HepG2 (cell line): ENCODE data around the gene EPM2A. TPM values are rescaled to one million over a fixed set of nuclear protein-coding genes. Genes with fewer than 3 reads are reported as not detected.

Experiments used
- ELF4 ChIP-seq: sonication (generic); formaldehyde crosslinking; IDR thresholded peaks from 2 replicates; pipeline ENCODE4 v1.5.0; 2020; ENCODE audit warnings: missing genetic modification reagents, mild to moderate bottlenecking, moderate library complexity, borderline replicate concordance
- IKZF4 ChIP-seq: sonication (generic); formaldehyde crosslinking; IDR thresholded peaks from 2 replicates; pipeline ENCODE4 v1.5.1; 2020; ENCODE audit warnings: borderline replicate concordance, mild to moderate bottlenecking, low read depth, missing genetic modification reagents; ENCODE audit errors: not compliant biosample characterization
- MBNL3 ChIP-seq: fragments of 250-450 bp; sonication (Bioruptor Pico); conservative IDR thresholded peaks from 2 replicates; pipeline ENCODE4 v1.8.0; 2022; ENCODE audit warnings: mild to moderate bottlenecking, inconsistent platforms
- MTA1 ChIP-seq: sonication (generic); formaldehyde crosslinking; IDR thresholded peaks from 2 replicates; pipeline ENCODE4 v1.4.0; 2020; ENCODE audit warnings: missing genetic modification reagents, mild to moderate bottlenecking, borderline replicate concordance
- REXO4 ChIP-seq: sonication (generic); formaldehyde crosslinking; IDR thresholded peaks from 2 replicates; pipeline ENCODE4 v1.8.0; 2022; ENCODE audit warnings: missing genetic modification reagents, mild to moderate bottlenecking, borderline replicate concordance
- SOX6 ChIP-seq, 2 experiments: fragments of 450-650 bp in 1 of 2; sonication (generic) in 1 of 2; formaldehyde crosslinking in 1 of 2; IDR thresholded peaks; 2 replicates each; pipeline versions ENCODE4 v1.4.0 to v1.6.1; 2017 to 2020; ENCODE audit warnings: antibody characterized with exemption in 1 of 2, mild to moderate bottlenecking in 1 of 2, missing genetic modification reagents in 1 of 2
- SRY ChIP-seq: sonication (generic); formaldehyde crosslinking; IDR thresholded peaks from 2 replicates; pipeline ENCODE4 v1.8.0; 2022; ENCODE audit warnings: mild to moderate bottlenecking, missing genetic modification reagents
- SYNCRIP ChIP-seq: fragments of 200-400 bp; formaldehyde crosslinking; IDR thresholded peaks from 2 replicates; pipeline ENCODE4 v1.6.1; 2018; ENCODE audit warnings: mild to moderate bottlenecking, low read depth, low read length; ENCODE audit not compliant: insufficient read depth
- ZFP1 ChIP-seq: IDR thresholded peaks from 2 replicates; pipeline ENCODE4 v1.6.1; 2016
- ZNF17 ChIP-seq: sonication (generic); formaldehyde crosslinking; IDR thresholded peaks from 2 replicates; pipeline ENCODE4 v1.5.0; 2020; ENCODE audit warnings: mild to moderate bottlenecking, missing genetic modification reagents
- ZNF292 ChIP-seq: sonication (generic); formaldehyde crosslinking; IDR thresholded peaks from 2 replicates; pipeline ENCODE4 v1.8.1; 2022; ENCODE audit warnings: mild to moderate bottlenecking, low read depth, missing genetic modification reagents, borderline replicate concordance
- ZNF496 ChIP-seq: sonication (generic); formaldehyde crosslinking; IDR thresholded peaks from 2 replicates; pipeline ENCODE4 v1.8.1; 2023; ENCODE audit warnings: mild to moderate bottlenecking, moderate library complexity, missing genetic modification reagents; ENCODE audit not compliant: insufficient replicate concordance
- ZNF549 ChIP-seq: sonication (generic); formaldehyde crosslinking; IDR thresholded peaks from 2 replicates; pipeline ENCODE4 v1.5.0; 2020; ENCODE audit warnings: missing genetic modification reagents
- polyA plus RNA-seq, 8 experiments: library from polyadenylated mRNA; depleted of rRNA in 3 of 8; stranded (reverse) in 7 of 8; unstranded in 1 of 8; fragments of >200 nt; fragmentation: Illumina TruSeq in 4 of 8; extraction: Trizol in 4 of 8; gene quantifications; 2 replicates each; pipeline versions ENCODE4 v1.2.1 to v1.2.3, GENCODE V29; 2011 to 2016; ENCODE audit warnings: low read depth in 4 of 8, missing spikeins in 1 of 8, mixed read lengths in 1 of 8; ENCODE audit not compliant: insufficient read depth in 1 of 8
- total RNA-seq, 5 experiments: library from RNA; depleted of rRNA; stranded (reverse); fragments of >200 nt; fragmentation: Illumina TruSeq; extraction: Trizol; gene quantifications; 2 replicates each; pipeline ENCODE4 v1.2.3, GENCODE V29; 2016; ENCODE audit warnings: low read depth in 1 of 5
- TF ChIP-seq, protein P1 (sequence below): sonication (generic); formaldehyde crosslinking; IDR thresholded peaks from 2 replicates; pipeline ENCODE4 v1.5.0; 2020; ENCODE audit warnings: mild to moderate bottlenecking, low read depth, missing genetic modification reagents, borderline replicate concordance
- TF ChIP-seq, protein P2 (sequence below): sonication (generic); formaldehyde crosslinking; IDR thresholded peaks from 2 replicates; pipeline ENCODE4 v1.8.0; 2023; ENCODE audit warnings: mild to moderate bottlenecking, missing genetic modification reagents
- TF ChIP-seq, protein P3 (sequence below): IDR thresholded peaks from 2 replicates; pipeline ENCODE4 v1.6.1; 2016; ENCODE audit warnings: missing compliant biosample characterization, missing genetic modification reagents, borderline replicate concordance
- TF ChIP-seq, protein P4 (sequence below): sonication (generic); formaldehyde crosslinking; IDR thresholded peaks from 2 replicates; pipeline ENCODE4 v1.4.0; 2020; ENCODE audit warnings: mild to moderate bottlenecking, missing genetic modification reagents
- TF ChIP-seq, protein P5 (sequence below), 2 experiments: sonication (generic) in 1 of 2; formaldehyde crosslinking in 1 of 2; IDR thresholded peaks; 2 replicates each; pipeline versions ENCODE4 v1.4.0 to v1.6.1; 2018 to 2020; ENCODE audit warnings: missing genetic modification reagents in 2 of 2, borderline replicate concordance in 1 of 2, low read depth in 1 of 2, mild to moderate bottlenecking in 1 of 2, missing biosample characterization in 1 of 2
- TF ChIP-seq, protein P6 (sequence below): sonication (generic); formaldehyde crosslinking; IDR thresholded peaks from 2 replicates; pipeline ENCODE4 v1.8.1; 2023; ENCODE audit warnings: mild to moderate bottlenecking, missing genetic modification reagents

Gene EPM2A
- total and polyA plus RNA-seq, 2 of the 13 experiments (the other 11 are each of a cell fraction or from before 2014, with no cell fraction given), result 4.6 to 9.2 TPM

DNA sequence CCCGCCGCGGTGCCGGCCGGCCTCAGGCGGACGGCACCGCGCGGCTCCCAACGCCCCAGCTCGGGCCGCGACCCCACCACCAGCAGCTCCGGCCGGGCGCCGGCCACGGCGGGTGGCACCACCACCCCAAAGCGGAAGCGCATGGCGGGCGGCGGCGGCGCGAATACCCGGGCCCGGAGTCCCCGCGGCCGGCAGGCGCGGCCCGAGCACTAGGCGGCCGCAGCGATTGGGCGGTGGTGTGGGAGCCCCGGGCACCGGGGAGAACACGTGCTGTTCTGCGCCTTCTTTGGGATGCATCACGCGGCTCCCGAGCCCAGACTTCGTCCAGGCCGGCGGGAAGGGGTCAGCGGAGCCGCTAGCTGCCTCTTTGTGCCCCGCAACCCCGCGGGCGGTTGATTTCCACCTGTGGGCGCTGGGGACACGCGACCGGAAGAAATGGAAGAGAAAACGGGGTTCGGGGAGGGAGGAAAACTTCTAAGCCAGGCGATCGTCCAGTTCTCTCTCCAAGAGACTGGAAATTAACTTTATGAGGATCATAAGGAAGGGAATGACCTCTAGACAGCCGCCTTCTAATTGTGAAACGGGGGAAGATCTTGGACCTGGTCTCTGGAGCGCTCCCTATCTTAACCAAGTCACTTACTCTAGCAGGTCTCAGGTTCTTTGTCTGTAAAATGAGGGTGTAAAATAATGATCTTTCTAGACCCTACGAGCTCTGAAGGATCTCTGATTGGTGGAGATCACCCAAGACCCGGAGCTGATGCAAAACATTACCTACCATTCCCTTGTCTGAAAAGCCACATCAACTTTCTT, at the start of gene EPM2A (continued):
- TF ChIP-seq, protein P1, sequence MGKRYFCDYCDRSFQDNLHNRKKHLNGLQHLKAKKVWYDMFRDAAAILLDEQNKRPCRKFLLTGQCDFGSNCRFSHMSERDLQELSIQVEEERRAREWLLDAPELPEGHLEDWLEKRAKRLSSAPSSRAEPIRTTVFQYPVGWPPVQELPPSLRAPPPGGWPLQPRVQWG (CRISPR knock-in tag), result 0 out of 2 replicates have a peak, but pooled peaks have one; percentile 60
- no peak for TF ChIP-seq ELF4 (CRISPR knock-in tag)
- peak; percentile 81 for TF ChIP-seq ZNF496 (CRISPR knock-in tag)
- peak; percentile 99 for TF ChIP-seq SRY (CRISPR knock-in tag)
- TF ChIP-seq ZNF292 (CRISPR knock-in tag), result no peak
- TF ChIP-seq MBNL3 (CRISPR knock-in tag), result no peak
- no peak for TF ChIP-seq ZNF17 (CRISPR knock-in tag)
- TF ChIP-seq IKZF4 (CRISPR knock-in tag), result peak; percentile 98
- no peak for TF ChIP-seq ZFP1 (CRISPR knock-in tag)
- TF ChIP-seq, protein P2, sequence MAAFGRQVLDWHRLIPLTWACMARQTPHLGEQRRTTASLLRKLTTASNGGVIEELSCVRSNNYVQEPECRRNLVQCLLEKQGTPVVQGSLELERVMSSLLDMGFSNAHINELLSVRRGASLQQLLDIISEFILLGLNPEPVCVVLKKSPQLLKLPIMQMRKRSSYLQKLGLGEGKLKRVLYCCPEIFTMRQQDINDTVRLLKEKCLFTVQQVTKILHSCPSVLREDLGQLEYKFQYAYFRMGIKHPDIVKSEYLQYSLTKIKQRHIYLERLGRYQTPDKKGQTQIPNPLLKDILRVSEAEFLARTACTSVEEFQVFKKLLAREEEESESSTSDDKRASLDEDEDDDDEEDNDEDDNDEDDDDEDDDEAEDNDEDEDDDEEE, result peak; percentile 97
- peak; percentile 93 for TF ChIP-seq ZNF549 (CRISPR knock-in tag)
- TF ChIP-seq REXO4, result peak; percentile 94
- TF ChIP-seq, protein P3, sequence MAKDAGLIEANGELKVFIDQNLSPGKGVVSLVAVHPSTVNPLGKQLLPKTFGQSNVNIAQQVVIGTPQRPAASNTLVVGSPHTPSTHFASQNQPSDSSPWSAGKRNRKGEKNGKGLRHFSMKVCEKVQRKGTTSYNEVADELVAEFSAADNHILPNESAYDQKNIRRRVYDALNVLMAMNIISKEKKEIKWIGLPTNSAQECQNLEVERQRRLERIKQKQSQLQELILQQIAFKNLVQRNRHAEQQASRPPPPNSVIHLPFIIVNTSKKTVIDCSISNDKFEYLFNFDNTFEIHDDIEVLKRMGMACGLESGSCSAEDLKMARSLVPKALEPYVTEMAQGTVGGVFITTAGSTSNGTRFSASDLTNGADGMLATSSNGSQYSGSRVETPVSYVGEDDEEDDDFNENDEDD (CRISPR knock-in tag), result peak; percentile 94
- TF ChIP-seq SYNCRIP, result no peak
- TF ChIP-seq, protein P4, sequence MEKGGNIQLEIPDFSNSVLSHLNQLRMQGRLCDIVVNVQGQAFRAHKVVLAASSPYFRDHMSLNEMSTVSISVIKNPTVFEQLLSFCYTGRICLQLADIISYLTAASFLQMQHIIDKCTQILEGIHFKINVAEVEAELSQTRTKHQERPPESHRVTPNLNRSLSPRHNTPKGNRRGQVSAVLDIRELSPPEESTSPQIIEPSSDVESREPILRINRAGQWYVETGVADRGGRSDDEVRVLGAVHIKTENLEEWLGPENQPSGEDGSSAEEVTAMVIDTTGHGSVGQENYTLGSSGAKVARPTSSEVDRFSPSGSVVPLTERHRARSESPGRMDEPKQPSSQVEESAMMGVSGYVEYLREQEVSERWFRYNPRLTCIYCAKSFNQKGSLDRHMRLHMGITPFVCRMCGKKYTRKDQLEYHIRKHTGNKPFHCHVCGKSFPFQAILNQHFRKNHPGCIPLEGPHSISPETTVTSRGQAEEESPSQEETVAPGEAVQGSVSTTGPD (CRISPR knock-in tag), result peak; percentile 84
- peak; percentile 51; the same call in 1 of the 2 replicates for TF ChIP-seq MTA1 (CRISPR knock-in tag)
- TF ChIP-seq, protein P5, sequence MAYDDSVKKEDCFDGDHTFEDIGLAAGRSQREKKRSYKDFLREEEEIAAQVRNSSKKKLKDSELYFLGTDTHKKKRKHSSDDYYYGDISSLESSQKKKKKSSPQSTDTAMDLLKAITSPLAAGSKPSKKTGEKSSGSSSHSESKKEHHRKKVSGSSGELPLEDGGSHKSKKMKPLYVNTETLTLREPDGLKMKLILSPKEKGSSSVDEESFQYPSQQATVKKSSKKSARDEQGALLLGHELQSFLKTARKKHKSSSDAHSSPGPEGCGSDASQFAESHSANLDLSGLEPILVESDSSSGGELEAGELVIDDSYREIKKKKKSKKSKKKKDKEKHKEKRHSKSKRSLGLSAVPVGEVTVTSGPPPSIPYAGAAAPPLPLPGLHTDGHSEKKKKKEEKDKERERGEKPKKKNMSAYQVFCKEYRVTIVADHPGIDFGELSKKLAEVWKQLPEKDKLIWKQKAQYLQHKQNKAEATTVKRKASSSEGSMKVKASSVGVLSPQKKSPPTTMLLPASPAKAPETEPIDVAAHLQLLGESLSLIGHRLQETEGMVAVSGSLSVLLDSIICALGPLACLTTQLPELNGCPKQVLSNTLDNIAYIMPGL (CRISPR knock-in tag; IDR thresholded peaks at IDR 0.05; ENCODE audit: borderline replicate concordance in 1 of 2, low read depth in 1 of 2), result peak; percentile 20 to 69; a peak in 1 of 4 replicates
- TF ChIP-seq SOX6 (IDR thresholded peaks at IDR 0.05), result no peak
- peak; percentile 76 for TF ChIP-seq SOX6 (CRISPR knock-in tag; IDR thresholded peaks at IDR 0.05)
- TF ChIP-seq, protein P6, sequence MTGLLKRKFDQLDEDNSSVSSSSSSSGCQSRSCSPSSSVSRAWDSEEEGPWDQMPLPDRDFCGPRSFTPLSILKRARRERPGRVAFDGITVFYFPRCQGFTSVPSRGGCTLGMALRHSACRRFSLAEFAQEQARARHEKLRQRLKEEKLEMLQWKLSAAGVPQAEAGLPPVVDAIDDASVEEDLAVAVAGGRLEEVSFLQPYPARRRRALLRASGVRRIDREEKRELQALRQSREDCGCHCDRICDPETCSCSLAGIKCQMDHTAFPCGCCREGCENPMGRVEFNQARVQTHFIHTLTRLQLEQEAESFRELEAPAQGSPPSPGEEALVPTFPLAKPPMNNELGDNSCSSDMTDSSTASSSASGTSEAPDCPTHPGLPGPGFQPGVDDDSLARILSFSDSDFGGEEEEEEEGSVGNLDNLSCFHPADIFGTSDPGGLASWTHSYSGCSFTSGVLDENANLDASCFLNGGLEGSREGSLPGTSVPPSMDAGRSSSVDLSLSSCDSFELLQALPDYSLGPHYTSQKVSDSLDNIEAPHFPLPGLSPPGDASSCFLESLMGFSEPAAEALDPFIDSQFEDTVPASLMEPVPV (CRISPR knock-in tag), result peak; percentile 92; the same call in 1 of the 2 replicates
